ENCODE measurements around the gene IL11RA.

IL11RA gene

DNA sequence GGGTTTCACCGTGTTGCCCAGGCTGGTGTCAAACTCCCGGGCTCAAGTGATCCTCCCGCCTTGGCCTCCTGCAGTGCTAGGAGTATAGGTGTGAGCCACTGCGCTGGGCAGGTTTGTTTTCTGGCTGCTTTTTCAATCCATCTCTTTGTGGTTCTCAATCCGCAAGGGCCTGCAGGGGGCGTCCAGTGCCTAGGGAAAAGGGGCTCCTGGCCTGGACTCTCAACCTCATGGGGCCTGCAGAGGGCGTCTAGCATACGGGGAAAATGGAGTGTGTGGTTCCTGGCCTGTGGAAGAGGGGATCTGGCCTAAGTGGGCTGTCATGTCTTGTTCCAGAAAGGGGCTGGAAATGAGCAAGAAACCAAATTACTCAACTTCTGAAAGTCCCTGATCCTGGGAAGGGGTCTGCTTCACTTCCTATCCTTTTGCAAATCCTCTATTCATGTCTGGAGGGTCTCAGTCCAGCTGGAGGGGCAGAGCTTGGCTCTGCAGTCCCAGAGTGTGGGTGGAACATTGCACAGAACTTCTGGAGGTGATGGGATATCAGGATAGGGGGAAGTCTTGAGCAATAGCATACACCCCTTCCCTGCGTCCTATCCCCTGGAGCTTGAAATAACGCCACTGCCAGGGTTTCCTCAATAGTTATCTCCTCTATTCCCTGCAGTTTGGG, 23.2 kb downstream of the IL11RA start:
- FAIRE-seq: peak; percentile 38
- no peak for DNase-seq (ENCODE audit: insufficient read length)

DNA sequence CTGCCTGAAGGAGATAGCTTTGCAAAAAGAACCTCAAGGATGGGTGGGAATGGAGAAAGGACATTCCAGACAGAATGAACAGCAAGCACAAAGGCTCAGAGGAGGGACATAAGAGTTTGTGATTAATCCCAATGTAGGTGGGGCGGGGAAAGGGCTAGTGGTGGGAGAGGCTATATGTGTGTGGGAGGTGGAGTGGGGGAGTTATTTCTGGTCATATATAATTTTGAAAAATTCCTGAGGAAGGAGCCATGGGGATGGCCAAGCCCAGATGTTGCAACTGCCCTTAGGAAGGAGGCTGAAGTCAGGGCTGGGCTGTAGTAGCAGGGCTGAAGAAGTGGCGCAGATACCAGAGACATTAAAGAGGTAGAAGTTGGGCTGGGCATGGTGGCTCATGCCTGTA, 23.9 kb downstream of the IL11RA start:
- no peak for DNase-seq (ENCODE audit: insufficient read length)
- FAIRE-seq: no peak
- TF ChIP-seq TAF1 (IDR thresholded peaks at IDR 0.05; ENCODE audit: borderline replicate concordance, low read depth, low read length) (no peak), POLR2A (IDR thresholded peaks at IDR 0.05; ENCODE audit: low read depth, low read length) (no peak), POLR2AphosphoS5 (IDR thresholded peaks at IDR 0.05; ENCODE audit: low read depth, low read length) (no peak)

More for the DNA sequence above, 23.2 kb downstream of the IL11RA start:
- no peak for TF ChIP-seq POLR2A (IDR thresholded peaks at IDR 0.05; ENCODE audit: low read depth, low read length)
- TF ChIP-seq TAF1 (IDR thresholded peaks at IDR 0.05; ENCODE audit: borderline replicate concordance, low read depth, low read length): no peak
- no peak for TF ChIP-seq POLR2AphosphoS5 (IDR thresholded peaks at IDR 0.05; ENCODE audit: low read depth, low read length)

DNA sequence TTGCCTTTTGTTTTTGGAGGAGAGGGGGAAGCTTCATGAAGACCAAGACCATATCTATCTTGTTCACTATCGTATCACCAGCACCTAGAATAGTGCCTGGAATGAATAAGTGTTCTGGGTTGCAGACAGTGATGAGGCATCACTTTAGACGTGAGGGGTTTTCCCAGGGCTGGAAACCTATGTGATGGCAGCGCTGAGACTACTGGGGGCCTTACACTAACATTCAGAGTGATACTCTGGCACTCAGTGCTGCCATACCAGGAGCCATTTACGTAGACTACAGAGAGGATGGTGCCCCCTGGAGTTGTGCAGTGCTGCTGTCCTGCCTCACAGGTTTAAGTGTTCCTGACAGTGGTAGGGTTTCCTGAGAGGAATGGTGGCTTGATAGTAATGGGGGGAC, 32.2 kb downstream of the IL11RA start:
- FAIRE-seq (no peak), DNase-seq (ENCODE audit: insufficient read length) (no peak)
- TF ChIP-seq POLR2A (IDR thresholded peaks at IDR 0.05; ENCODE audit: low read depth, low read length): no peak
- no peak for TF ChIP-seq POLR2AphosphoS5 (IDR thresholded peaks at IDR 0.05; ENCODE audit: low read depth, low read length)
- TF ChIP-seq TAF1 (IDR thresholded peaks at IDR 0.05; ENCODE audit: borderline replicate concordance, low read depth, low read length): no peak

DNA sequence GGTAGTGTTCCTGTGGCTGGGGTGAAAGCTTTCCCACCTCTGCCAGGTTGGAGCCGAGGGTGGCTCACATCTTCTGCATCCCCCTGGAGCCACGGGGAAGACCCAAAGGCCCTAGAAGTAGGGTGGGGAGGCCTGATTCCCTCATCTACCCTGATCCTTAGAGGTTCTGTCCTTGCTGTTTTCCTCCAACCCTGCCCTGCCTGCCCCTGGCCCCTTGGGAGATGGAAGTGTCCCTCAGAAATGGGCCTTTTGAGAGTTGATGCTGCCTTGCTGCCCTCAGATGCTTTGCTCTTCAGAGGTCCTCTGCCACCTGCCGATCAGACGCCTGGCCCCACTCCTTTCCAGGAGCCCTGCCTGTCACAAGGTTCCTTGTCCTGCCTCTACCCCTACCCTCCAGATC, 32.8 kb downstream of the IL11RA start:
- DNase-seq (ENCODE audit: insufficient read length) (no peak), FAIRE-seq (no peak)
- TF ChIP-seq POLR2A (IDR thresholded peaks at IDR 0.05; ENCODE audit: low read depth, low read length) (no peak), TAF1 (IDR thresholded peaks at IDR 0.05; ENCODE audit: borderline replicate concordance, low read depth, low read length) (no peak), POLR2AphosphoS5 (IDR thresholded peaks at IDR 0.05; ENCODE audit: low read depth, low read length) (no peak)

DNA sequence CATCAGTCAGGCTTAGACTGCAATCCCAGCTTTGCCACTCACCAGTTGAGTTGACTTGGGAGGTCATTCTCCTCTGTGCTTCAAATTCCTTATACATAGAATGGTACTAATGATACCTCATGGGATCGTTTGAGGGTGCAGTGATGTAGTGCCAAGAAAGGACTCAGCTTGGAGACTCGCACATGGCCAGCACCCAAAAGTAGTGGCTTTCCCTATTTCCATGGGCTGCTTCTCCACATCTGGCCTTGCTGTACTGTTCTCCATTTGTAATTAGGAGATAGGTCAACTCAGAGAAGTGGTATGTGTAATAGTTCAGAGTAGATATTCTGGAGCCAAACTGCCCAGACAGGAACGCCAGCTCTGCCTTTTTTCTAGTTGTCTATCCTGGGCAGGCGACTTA, 33.6 kb downstream of the IL11RA start:
- no peak for DNase-seq (ENCODE audit: insufficient read length)
- no peak for FAIRE-seq

DNA sequence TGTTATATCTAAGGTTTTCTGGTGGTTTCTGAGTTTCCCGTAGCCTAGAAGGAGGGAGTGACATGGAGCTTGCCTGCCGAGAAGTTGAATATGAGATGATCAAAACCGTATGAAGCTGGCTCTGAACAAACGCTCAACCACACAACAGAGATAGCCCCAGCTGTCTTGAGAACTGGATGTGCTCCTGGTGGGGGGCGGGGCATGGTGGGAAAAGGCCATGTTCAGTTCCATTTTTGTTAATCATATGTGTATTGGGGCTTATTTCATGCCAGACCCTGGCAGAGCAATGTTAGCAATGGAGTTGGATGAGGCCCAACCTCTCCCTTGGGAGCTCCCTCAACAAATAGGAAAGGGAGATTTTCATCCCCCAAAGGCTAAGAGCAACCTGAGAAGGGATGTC, 34.2 kb downstream of the IL11RA start:
- no peak for DNase-seq (ENCODE audit: insufficient read length)
- FAIRE-seq: no peak
- no peak for TF ChIP-seq TAF1 (IDR thresholded peaks at IDR 0.05; ENCODE audit: borderline replicate concordance, low read depth, low read length)
- TF ChIP-seq POLR2A (IDR thresholded peaks at IDR 0.05; ENCODE audit: low read depth, low read length): no peak
- TF ChIP-seq POLR2AphosphoS5 (IDR thresholded peaks at IDR 0.05; ENCODE audit: low read depth, low read length): no peak

More for the DNA sequence above, 33.6 kb downstream of the IL11RA start:
- TF ChIP-seq POLR2AphosphoS5 (IDR thresholded peaks at IDR 0.05; ENCODE audit: low read depth, low read length): no peak
- no peak for TF ChIP-seq POLR2A (IDR thresholded peaks at IDR 0.05; ENCODE audit: low read depth, low read length)
- TF ChIP-seq TAF1 (IDR thresholded peaks at IDR 0.05; ENCODE audit: borderline replicate concordance, low read depth, low read length): no peak

DNA sequence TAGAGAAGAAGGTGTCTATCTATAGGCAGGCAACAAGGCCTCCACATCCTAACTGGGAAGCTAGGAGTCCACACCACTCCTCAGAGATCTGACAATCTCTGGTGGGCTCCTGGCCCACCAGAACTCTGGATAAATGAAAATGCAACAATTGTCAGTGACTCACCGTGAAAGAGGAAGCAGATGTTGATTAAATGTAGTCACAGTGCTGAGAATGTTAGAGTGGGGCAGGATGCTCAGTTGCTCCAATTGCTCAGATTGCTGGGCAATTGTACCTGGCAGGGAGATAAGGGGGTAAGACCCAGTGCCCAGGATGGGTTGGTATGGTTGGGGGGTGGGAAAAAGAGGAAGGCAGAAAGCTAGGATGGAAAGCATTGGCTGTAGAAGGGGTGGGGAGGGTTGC, 34.7 kb downstream of the IL11RA start:
- no peak for FAIRE-seq
- no peak for TF ChIP-seq TAF1 (IDR thresholded peaks at IDR 0.05; ENCODE audit: borderline replicate concordance, low read depth, low read length)
- TF ChIP-seq POLR2A (IDR thresholded peaks at IDR 0.05; ENCODE audit: low read depth, low read length): no peak
- TF ChIP-seq POLR2AphosphoS5 (IDR thresholded peaks at IDR 0.05; ENCODE audit: low read depth, low read length): no peak
- no peak for DNase-seq (ENCODE audit: insufficient read length)

DNA sequence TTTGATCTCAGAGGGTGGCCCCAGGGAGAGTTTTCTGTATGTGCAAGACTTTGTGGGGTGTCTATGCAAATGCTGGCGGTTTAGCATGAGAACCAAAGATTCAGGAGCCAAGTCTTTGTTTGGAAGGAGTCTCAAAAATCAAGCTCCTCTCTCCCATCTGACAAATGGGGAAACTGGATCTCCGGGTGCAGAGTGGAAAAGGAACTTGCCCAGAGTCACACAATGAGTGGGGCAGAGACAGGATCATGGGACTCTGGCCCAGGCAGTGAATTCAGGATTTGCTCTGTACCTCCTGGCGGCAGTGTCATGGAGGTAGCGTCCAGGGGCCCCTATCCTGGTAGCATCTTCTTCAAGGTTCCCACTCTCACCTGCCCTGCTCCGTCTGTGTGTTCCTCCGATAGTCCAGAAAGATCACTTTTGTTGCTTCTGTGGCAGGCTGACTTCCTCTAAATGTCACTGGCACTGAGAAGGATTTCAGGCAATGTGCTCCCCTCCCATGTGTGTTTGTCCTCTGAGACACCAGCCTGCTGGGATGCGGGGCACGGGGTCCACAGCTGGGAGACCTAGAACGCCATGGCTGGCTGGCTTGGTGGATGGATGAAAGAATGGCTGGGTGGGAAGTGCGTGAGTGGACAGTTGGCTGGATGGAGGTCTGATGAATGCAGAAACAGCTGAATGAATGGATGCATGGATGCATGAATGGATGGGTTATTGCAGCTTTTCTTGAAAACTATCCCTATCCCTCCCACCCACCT, 35.5 kb downstream of the IL11RA start:
- DNase-seq (ENCODE audit: insufficient read length) (no peak), FAIRE-seq (no peak)
- no peak for TF ChIP-seq TAF1 (IDR thresholded peaks at IDR 0.05; ENCODE audit: borderline replicate concordance, low read depth, low read length)
- TF ChIP-seq POLR2AphosphoS5 (IDR thresholded peaks at IDR 0.05; ENCODE audit: low read depth, low read length): no peak
- TF ChIP-seq POLR2A (IDR thresholded peaks at IDR 0.05; ENCODE audit: low read depth, low read length): no peak

DNA sequence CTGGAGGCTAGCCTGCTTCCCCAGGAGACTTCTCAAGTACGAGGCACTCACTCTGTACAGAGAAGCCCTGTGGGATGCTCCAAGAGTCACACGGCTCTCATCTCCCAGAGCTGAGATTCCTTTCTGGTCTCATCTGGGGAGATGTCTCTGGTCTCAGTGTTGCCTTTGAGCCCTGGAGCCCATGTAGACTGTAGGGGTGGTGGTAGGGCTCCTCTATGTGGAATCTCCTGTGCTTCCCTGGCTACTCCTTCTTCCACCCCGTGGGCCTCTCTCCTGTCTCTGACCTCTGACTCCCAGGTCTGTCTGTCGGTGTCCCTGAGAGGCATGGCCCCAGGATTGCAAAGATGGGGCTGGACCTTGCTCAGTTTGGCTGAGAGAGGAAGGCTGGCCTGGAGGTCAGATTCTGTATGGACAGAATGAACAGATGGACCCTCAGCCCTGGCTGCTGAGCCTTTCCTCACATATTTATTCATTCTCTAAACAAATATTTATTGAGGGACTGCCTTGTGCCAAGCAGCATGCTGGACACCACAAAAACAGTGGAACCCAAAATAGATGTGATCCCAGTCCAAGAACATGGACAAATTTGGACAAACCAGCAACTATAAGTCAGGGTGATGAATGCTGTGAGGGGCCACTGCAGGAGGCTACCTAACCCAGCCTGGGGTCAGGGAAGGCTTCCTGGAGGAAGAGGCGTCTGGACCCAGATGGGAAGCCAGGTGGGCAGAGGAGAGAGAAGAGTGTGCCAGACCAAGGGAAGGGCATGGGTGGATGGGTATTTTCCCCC, 36.5 kb downstream of the IL11RA start:
- no peak for TF ChIP-seq TAF1 (IDR thresholded peaks at IDR 0.05; ENCODE audit: borderline replicate concordance, low read depth, low read length)
- no peak for TF ChIP-seq POLR2A (IDR thresholded peaks at IDR 0.05; ENCODE audit: low read depth, low read length)
- no peak for TF ChIP-seq POLR2AphosphoS5 (IDR thresholded peaks at IDR 0.05; ENCODE audit: low read depth, low read length)
- FAIRE-seq: no peak
- no peak for DNase-seq (ENCODE audit: insufficient read length)

DNA sequence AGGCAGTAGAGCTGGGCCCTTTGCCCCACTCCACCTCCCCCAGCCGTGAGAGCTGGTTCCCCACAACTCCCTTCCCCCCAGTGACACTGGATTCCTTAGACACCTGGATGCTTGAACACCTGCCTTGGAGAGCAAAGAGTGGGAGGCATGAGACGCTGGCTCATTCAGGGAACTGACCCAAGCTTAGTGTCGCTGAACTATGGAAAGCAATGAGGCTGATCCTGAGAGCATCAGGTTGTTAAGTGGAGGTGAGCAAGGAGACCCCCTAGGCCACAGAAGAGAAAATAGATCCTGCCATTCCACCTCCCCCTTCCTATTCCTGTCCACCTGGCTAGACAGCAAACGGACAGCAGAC, 37.1 kb downstream of the IL11RA start:
- no peak for DNase-seq (ENCODE audit: insufficient read length)
- TF ChIP-seq TAF1 (IDR thresholded peaks at IDR 0.05; ENCODE audit: borderline replicate concordance, low read depth, low read length) (no peak), POLR2AphosphoS5 (IDR thresholded peaks at IDR 0.05; ENCODE audit: low read depth, low read length) (no peak), POLR2A (IDR thresholded peaks at IDR 0.05; ENCODE audit: low read depth, low read length) (no peak)
- no peak for FAIRE-seq

DNA sequence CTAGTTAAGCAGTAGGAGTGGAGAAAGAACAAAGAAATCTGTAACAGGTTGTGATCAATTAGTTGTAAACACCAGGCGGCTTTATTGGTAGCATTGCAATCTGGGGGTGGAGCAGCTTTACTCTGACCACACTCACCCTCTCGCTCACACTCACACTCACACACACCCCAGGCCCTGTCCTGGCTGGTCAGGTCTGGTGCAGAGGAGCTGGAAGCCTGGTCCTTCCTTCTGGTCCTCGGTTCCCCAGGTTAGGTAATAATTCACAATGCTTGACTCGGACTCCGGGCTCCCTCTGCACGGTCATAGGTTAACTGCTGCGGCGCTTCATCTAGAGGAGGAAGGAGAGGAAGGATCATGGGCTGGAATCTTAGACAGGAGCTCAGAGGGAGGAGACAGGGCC, 37.5 kb downstream of the IL11RA start:
- FAIRE-seq (no peak), DNase-seq (ENCODE audit: insufficient read length) (no peak)
- TF ChIP-seq POLR2AphosphoS5 (IDR thresholded peaks at IDR 0.05; ENCODE audit: low read depth, low read length) (no peak), TAF1 (IDR thresholded peaks at IDR 0.05; ENCODE audit: borderline replicate concordance, low read depth, low read length) (no peak), POLR2A (IDR thresholded peaks at IDR 0.05; ENCODE audit: low read depth, low read length) (no peak)
